ENCODE data around the gene MDP1.

GRCh38 chr14:24263848-24264247, 48.0 kb upstream of the MDP1 start:
- no peak for TF ChIP-seq CTCF (IDR thresholded peaks at IDR 0.05)
- no peak for TF ChIP-seq POLR2A (IDR thresholded peaks at IDR 0.05)
